Fibroblast of the aortic adventitia (primary cell): Measurements from ENCODE around the gene ACTN3. TPM values are rescaled to one million over a fixed set of nuclear protein-coding genes. Genes with fewer than 3 reads are reported as not detected.
"Not testable (repeated sequence)": the region's sequence is repeated elsewhere in the genome, so short reads cannot be mapped to it uniquely, and the experiment has no call there.

Experiments used
- DNase-seq: peaks from one replicate; pipeline ENCODE4 v3.0.0-alpha.2; 2010; ENCODE audit warnings: low read depth
- H3K4me3 ChIP-seq: 2 replicates; pipeline ENCODE4 v1.5.1; 2011; ENCODE audit warnings: low read depth, mild to moderate bottlenecking, control low read depth, low read length, moderate library complexity
- total RNA-seq: library from RNA; depleted of rRNA; stranded (reverse); fragments of >200 nt; gene quantifications from 2 replicates; pipeline ENCODE4 v1.2.3, GENCODE V29; 2012; ENCODE audit warnings: low replicate concordance
- TF ChIP-seq, protein P1 (sequence below): IDR thresholded peaks from 2 replicates; pipeline ENCODE4 v1.5.1; 2011; ENCODE audit warnings: mild to moderate bottlenecking, low read length, control low read depth, inconsistent platforms; ENCODE audit not compliant: insufficient read depth

The ACTN3 gene
- total RNA-seq, 1 donor = not detected

DNA sequence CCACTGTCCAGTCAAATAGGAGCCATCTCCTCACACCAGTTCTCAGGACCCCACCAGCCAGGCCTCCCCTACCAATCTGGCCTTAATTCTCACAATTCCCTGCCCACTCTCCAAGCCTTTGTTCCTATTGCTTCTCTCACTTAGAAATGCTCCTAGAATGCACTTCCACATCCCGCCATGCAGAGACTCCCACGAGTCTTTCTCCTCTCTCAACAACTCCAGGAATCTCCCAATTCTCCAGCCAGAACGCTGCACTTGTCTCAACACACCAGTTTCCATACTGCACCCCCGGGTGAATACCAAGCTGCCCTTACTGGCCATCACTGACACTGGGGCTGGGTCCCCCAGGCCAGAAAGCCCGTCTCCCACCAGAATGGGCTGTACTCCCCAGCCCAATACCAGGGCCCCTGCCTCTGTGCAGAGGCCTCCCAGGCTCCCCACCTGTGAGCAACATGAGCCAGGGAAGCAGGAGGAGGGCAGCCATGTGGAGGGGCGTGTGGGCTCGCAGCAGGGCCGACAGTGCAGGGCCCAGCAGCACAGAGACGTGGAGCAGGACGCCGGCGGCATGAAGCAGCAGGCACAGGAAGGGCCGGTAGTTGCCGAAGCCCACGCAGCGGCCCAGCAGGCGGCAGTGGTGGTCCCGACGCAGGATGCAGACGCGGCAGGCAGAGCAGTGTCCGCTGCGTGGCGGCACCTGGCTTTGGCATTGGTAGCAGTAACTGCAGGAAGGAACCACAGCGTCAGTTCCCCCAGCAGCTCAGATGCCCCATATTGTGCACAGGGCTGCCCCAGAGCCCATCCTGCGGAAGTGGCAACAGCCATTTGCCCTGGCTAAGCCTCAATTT, 3.2 kb upstream of the ACTN3 start:
- TF ChIP-seq, protein P1, sequence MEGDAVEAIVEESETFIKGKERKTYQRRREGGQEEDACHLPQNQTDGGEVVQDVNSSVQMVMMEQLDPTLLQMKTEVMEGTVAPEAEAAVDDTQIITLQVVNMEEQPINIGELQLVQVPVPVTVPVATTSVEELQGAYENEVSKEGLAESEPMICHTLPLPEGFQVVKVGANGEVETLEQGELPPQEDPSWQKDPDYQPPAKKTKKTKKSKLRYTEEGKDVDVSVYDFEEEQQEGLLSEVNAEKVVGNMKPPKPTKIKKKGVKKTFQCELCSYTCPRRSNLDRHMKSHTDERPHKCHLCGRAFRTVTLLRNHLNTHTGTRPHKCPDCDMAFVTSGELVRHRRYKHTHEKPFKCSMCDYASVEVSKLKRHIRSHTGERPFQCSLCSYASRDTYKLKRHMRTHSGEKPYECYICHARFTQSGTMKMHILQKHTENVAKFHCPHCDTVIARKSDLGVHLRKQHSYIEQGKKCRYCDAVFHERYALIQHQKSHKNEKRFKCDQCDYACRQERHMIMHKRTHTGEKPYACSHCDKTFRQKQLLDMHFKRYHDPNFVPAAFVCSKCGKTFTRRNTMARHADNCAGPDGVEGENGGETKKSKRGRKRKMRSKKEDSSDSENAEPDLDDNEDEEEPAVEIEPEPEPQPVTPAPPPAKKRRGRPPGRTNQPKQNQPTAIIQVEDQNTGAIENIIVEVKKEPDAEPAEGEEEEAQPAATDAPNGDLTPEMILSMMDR = peak; percentile 64
- peak; percentile 29 for DNase-seq
- peak overlapping the region; percentile 28 for H3K4me3 ChIP-seq

DNA sequence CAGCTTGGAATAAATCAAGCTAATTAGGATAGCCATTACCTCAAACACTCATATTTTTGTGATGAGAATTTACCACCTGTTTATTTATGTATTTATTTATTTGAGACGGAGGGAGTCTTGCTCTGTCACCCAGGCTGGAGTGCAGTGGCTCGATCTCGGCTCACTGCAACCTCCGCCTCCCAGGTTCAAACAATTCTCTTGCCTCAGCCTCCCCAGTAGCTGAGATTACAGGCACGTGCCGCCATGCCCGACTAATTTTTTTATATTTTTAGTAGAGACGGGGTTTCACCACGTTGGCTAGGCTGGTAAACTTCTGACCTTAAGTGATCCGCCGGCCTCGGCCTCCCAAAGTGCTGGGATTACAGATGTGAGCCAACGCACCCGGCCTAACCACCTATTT, 1.8 kb upstream of the ACTN3 start:
- peak overlapping the region; percentile 78 for H3K4me3 ChIP-seq
- not testable (repeated sequence) for DNase-seq

DNA sequence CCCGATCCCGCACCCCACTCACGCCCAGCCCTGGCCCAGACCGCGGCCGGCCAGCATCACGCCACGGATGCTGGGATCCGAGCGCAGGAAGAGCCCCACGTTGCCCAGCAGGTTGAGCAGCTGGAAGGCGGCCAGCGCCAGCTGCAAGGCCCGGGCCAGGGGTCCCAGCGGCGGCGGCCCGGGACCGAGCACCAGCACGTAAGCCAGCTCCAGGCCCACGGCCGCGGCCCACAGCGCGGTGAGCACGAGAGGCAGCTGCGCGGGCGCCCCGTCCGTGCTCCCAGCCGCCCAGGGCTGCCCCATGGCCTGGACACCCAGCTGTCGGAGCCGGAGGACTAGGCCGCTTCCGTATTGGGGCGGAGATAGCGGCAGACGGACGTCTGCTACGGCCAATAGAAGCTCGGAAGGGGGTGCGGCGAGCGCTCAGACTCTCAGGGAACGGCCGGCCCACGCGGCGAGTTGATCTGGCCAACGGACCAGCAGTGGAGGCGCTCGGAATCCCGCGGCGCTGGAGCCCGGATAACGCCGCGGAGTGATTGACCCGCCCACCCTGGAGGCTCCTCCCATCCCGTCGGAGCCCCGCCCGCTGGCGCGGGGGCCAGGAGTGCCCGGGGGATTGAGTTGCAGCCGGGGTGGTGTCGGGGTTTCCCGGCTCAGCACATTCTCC, 869 bp upstream of the ACTN3 start, which contains the start of gene ZDHHC24:
TSS of gene ZDHHC24 (minus strand) at position 348 of the 667 bp plus-strand sequence. CDS start at position 303, 45 bp downstream.
- peak within 1 kb of the TSS; percentile 78 for H3K4me3 ChIP-seq
- TF ChIP-seq, protein P1 = no peak
- DNase-seq = peak; percentile 96

DNA sequence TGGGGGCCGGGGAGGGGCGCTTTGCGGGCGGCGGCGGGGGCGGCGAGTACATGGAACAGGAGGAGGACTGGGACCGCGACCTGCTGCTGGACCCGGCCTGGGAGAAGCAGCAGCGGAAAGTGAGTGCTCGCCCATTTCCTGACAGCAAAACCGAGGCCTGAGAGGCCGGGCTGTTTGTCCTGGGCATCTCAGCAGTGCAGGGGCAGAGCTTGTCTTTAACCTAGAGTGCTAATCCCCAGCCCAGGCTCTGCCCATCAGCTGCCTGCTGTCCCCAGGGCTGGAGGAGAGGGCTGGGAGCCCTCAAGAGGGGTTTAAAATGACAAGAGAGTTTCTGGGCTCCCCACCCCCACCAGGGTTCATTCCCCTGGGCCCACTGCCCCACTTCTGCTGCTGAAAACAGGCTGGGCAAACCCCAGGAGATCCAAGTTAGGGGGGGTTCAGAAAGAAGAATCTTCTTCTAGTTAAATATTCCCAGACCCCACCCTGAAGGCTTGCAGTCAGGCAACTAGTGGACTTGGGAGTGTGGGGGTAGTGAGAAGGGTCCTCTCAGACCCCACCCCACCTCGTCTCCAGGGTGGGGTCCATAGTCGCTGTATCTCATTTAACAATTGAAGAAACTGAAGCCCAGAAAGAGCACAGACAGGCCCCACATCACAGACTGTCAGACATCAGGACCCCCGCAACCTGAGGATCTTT, 411 bp downstream of the ACTN3 start:
- H3K4me3 ChIP-seq = no peak overlapping the region
- TF ChIP-seq, protein P1 = no peak
- DNase-seq = no peak

DNA sequence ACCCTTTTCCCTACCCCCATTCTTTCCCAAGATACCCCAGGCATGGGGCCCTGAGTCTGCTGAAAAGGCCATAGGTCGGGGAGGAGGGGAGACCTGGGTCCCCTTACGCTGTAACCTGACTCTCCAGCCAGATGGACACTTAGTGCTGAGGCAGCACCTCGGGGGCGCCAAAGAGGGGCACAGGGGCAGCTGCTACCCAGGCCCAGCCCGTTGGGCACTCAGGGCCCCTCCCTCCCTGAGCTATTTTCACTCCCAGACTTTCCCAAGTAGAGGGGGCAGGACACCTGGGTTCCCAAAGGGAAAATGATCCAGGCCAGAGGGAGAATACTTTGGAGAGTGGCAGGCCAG, 933 bp downstream of the ACTN3 start:
- no peak for DNase-seq
- no peak overlapping the region for H3K4me3 ChIP-seq
- TF ChIP-seq, protein P1 = no peak

DNA sequence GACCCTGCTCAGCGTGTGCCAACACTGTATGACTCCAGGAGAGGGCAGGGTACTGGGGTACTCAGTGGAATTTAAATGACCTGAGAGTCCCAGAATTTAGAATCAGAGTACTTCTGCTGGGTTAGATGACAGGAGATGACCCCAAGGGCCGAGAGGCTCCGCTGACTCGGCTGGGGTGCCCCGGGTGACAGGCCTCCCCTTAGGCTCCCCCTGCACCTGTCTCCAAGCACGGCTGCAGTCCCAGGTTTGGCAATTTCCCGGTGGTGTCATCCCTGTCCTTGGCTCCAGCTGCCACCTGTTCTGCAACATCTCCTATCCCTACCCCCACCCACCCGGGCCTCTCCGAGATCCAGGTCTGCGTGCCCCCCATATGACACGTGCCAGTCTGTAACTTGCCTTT, 1.3 kb downstream of the ACTN3 start:
- DNase-seq = no peak
- no peak overlapping the region for H3K4me3 ChIP-seq
- TF ChIP-seq, protein P1 = no peak
